OCI-LY7 (cell line): ENCODE results near the gene AIFM3. TPM values are rescaled to one million over a fixed set of nuclear protein-coding genes. Genes with fewer than 3 reads are reported as not detected.

Experiments
- BruUV-seq: library from RNA; stranded (reverse); fragments of 400-500 nt; replicated peaks from 2 replicates; lab custom pipeline; 2021; lab: Mats Ljungman, UMichigan
- CTCF ChIA-PET: fragments of 300-600 bp; sonication (Branson Sonifier 250); formaldehyde crosslinking; loops from one replicate; lab custom pipeline; 2022; ENCODE audit warnings: antibody characterized with exemption; ENCODE audit not compliant: unreplicated experiment; lab: Charles Lee
- POLR2A ChIA-PET: fragments of 300-600 bp; sonication (Branson Sonifier 250); formaldehyde crosslinking; loops from one replicate; lab custom pipeline; 2022; ENCODE audit warnings: antibody characterized with exemption; lab: Charles Lee
- DNase-seq: peaks from one replicate; pipeline ENCODE4 v3.0.0-alpha.2; 2015; ENCODE audit warnings: low spot score
- H2AFZ ChIP-seq: fragments of 200-600 bp; sonication (generic), shearing (Covaris generic); 2 replicates; pipeline ENCODE4 v1.6.1; 2014; ENCODE audit warnings: mild to moderate bottlenecking, antibody characterized with exemption, low read length, moderate library complexity
- H3K27ac ChIP-seq: fragments of 200-600 bp; sonication (generic); 2 replicates; pipeline ENCODE4 v1.5.1; 2014; ENCODE audit warnings: mixed run types, low read depth, mild to moderate bottlenecking, moderate library complexity, low read length, inconsistent platforms; ENCODE audit not compliant: poor library complexity, severe bottlenecking
- H3K36me3 ChIP-seq: fragments of 200-600 bp; sonication (generic); 2 replicates; pipeline ENCODE4 v1.6.1; 2014; ENCODE audit warnings: mild to moderate bottlenecking, antibody characterized with exemption, low read length, moderate library complexity, mixed read lengths; ENCODE audit not compliant: insufficient read depth
- H3K4me1 ChIP-seq: fragments of 200-600 bp; sonication (generic); 2 replicates; pipeline ENCODE4 v1.5.1; 2014; ENCODE audit warnings: mild to moderate bottlenecking, low read length; ENCODE audit not compliant: insufficient read depth, poor library complexity, severe bottlenecking
- H3K4me2 ChIP-seq: fragments of 200-600 bp; sonication (generic); 2 replicates; pipeline ENCODE4 v1.6.1; 2014; ENCODE audit warnings: mild to moderate bottlenecking, low read length
- H3K4me3 ChIP-seq: fragments of 200-600 bp; sonication (generic); 2 replicates; pipeline ENCODE4 v1.5.1; 2014; ENCODE audit warnings: mild to moderate bottlenecking, low read depth, low read length; ENCODE audit not compliant: poor library complexity, severe bottlenecking
- H3K79me2 ChIP-seq: fragments of 200-600 bp; sonication (generic); 2 replicates; pipeline ENCODE4 v1.6.1; 2016; ENCODE audit warnings: low read depth, mild to moderate bottlenecking, low read length, moderate library complexity, mixed read lengths; ENCODE audit not compliant: insufficient read depth
- H3K9me2 ChIP-seq: fragments of 200-600 bp; sonication (generic); 2 replicates; pipeline ENCODE4 v1.6.1; 2016; ENCODE audit warnings: mild to moderate bottlenecking, low read length, mixed read lengths; ENCODE audit not compliant: insufficient read depth
- H3K9me3 ChIP-seq: fragments of 200-600 bp; sonication (generic); 2 replicates; pipeline ENCODE4 v1.6.1; 2014; ENCODE audit warnings: mild to moderate bottlenecking, mixed run types, low read length, mixed read lengths
- H4K20me1 ChIP-seq: fragments of 200-600 bp; sonication (generic); 2 replicates; pipeline ENCODE4 v1.6.1; 2014; ENCODE audit warnings: mild to moderate bottlenecking, antibody characterized with exemption, low read length, moderate library complexity, mixed read lengths; ENCODE audit not compliant: insufficient read depth
- CTCF ChIP-seq: fragments of 200-600 bp; sonication (generic); conservative IDR thresholded peaks from 2 replicates; pipeline ENCODE4 v1.5.1; 2014; ENCODE audit warnings: mild to moderate bottlenecking, antibody characterized with exemption, low read length, moderate library complexity, mixed read lengths
- EZH2phosphoT487 ChIP-seq: fragments of 200-600 bp; sonication (generic); IDR thresholded peaks from 2 replicates; pipeline ENCODE4 v1.6.1; 2018; ENCODE audit warnings: low read depth, borderline replicate concordance, mild to moderate bottlenecking, mixed run types, antibody characterized with exemption, low read length, moderate library complexity, mixed read lengths
- intact Hi-C: fragments of 100-400 bp; cut with micrococcal nuclease; formaldehyde crosslinking; loops from one replicate; pipeline ENCODE4 v1.10.0; 2022; ENCODE audit not compliant: unreplicated experiment
- total RNA-seq, 2 experiments: library from RNA; depleted of rRNA in 1 of 2; stranded (reverse); fragments of >200 nt in 1 of 2; shearing (Covaris generic) in 1 of 2; gene quantifications; 2 replicates each; pipeline ENCODE4 v1.2.3, GENCODE V29; 2014 to 2022

Gene AIFM3
- total RNA-seq, 2 experiments from 2014 or later, result 0.47 TPM; not detected in 1

GRCh38 chr22:20982563-20982882, 15.5 kb downstream of the AIFM3 start:
- CTCF ChIA-PET, result no interaction called here
- BruUV-seq, result no TSS peak
- POLR2A ChIA-PET, result interaction anchor here (0.5 to 2.0 kb wide), 7 partner anchors 10 to 126 kb away, joined by 3 to 8 read pairs (median 3); partner anchors contain the start of gene THAP7
- intact Hi-C loops, result loop anchor here (10.0 kb wide), 1 partner anchor 68 kb away; the partner anchor contains the start of gene CRKL
- no peak overlapping the region for H3K27ac ChIP-seq
- H3K4me3 ChIP-seq, result peak overlapping the region; percentile 81
- no peaks in the 10 kb centered on the region for H3K9me3 ChIP-seq
- DNase-seq, result no peak
- peaks cover 26% of the 10 kb centered on the region for H3K36me3 ChIP-seq
- H3K4me1 ChIP-seq, result peaks cover 19% of the 10 kb centered on the region
- H3K9me2 ChIP-seq, result no peaks in the 10 kb centered on the region
- H4K20me1 ChIP-seq, result no peaks in the 10 kb centered on the region
- TF ChIP-seq CTCF, result no peak
- TF ChIP-seq EZH2phosphoT487, result no peak
- peak overlapping the region; percentile 95 for H3K4me2 ChIP-seq
- peak overlapping the region; percentile 66 for H2AFZ ChIP-seq
- peaks cover 10% of the 10 kb centered on the region for H3K79me2 ChIP-seq

GRCh38 chr22:20983081-20983771, 16.2 kb downstream of the AIFM3 start:
- no TSS peak for BruUV-seq
- POLR2A ChIA-PET, result interaction anchor here (0.5 to 1.1 kb wide), 3 partner anchors 15 to 126 kb away, joined by 3 read pairs; no protein-coding TSS in a partner anchor

More at GRCh38 chr22:20983081-20983771, 16.2 kb downstream of the AIFM3 start:
- intact Hi-C loops, result loop anchor here (10.0 kb wide), 1 partner anchor 68 kb away; the partner anchor contains the start of gene CRKL
- H2AFZ ChIP-seq, result peak overlapping the region; percentile 66; the same call in 1 of the 2 replicates
- no peaks in the 10 kb centered on the region for H3K9me2 ChIP-seq
- H3K4me1 ChIP-seq, result peaks cover 19% of the 10 kb centered on the region
- H3K27ac ChIP-seq, result no peak overlapping the region
- DNase-seq, result no peak
- TF ChIP-seq EZH2phosphoT487 (no peak), CTCF (no peak)
- peaks cover 10% of the 10 kb centered on the region for H3K79me2 ChIP-seq
- H3K36me3 ChIP-seq, result peaks cover 31% of the 10 kb centered on the region
- CTCF ChIA-PET, result no interaction called here
- no peaks in the 10 kb centered on the region for H3K9me3 ChIP-seq
- H3K4me3 ChIP-seq, result peak overlapping the region; percentile 81
- H3K4me2 ChIP-seq, result peak overlapping the region; percentile 95
- no peaks in the 10 kb centered on the region for H4K20me1 ChIP-seq
